Endothelial cell of umbilical vein (primary cell): ENCODE measurements around the gene KRTAP4-8. TPM values are rescaled to one million over a fixed set of nuclear protein-coding genes. Genes with fewer than 3 reads are reported as not detected.

Source experiments
- BruUV-seq: library from RNA; stranded (reverse); fragments of 400-500 nt; replicated peaks from 2 replicates; lab custom pipeline; 2021; lab: Mats Ljungman, UMichigan
- CTCF ChIA-PET: fragments of 300-600, 350-600 bp; sonication (Branson Sonifier 250); formaldehyde crosslinking; loops from one replicate; lab custom pipeline; 2021; ENCODE audit warnings: antibody characterized with exemption, inconsistent platforms; lab: Charles Lee
- POLR2A ChIA-PET: fragments of 300-600, 350-600 bp; sonication (Branson Sonifier 250); formaldehyde crosslinking; loops from one replicate; lab custom pipeline; 2021; ENCODE audit warnings: antibody characterized with exemption, inconsistent platforms; lab: Charles Lee
- DNase-seq: peaks from one replicate; pipeline ENCODE4 v3.0.0-alpha.2; 2011; ENCODE audit warnings: low read depth, low spot score
- FAIRE-seq: peaks from 2 replicates; lab custom pipeline; 2011; peaks lifted over from hg19 to GRCh38; lab: Jason Lieb, UNC
- H2AFZ ChIP-seq: 2 replicates; pipeline ENCODE4 v1.6.0; 2012; ENCODE audit warnings: low read depth, low read length, control low read depth, inconsistent platforms
- H3K27ac ChIP-seq: 2 replicates; pipeline ENCODE4 v1.5.1; 2011; ENCODE audit warnings: low read depth, mild to moderate bottlenecking, control low read depth, low read length, moderate library complexity; ENCODE audit not compliant: insufficient read depth
- H3K27me3 ChIP-seq, 2 experiments: 2 replicates each; pipeline versions ENCODE4 v1.6.0 to v1.6.1; 2011; ENCODE audit warnings: low read length in 2 of 2, mixed read lengths in 1 of 2; ENCODE audit not compliant: control insufficient read depth in 2 of 2, insufficient read depth in 2 of 2
- H3K36me3 ChIP-seq, 2 experiments: 2 replicates in 1 of 2; 3 replicates in 1 of 2; pipeline ENCODE4 v1.5.1; 2011; ENCODE audit warnings: low read length in 2 of 2, mild to moderate bottlenecking in 1 of 2, moderate library complexity in 1 of 2; ENCODE audit not compliant: control insufficient read depth in 2 of 2, insufficient read depth in 2 of 2; ENCODE audit errors: extremely low read depth in 1 of 2
- H3K4me1 ChIP-seq: 3 replicates; pipeline ENCODE4 v1.5.1; 2011; ENCODE audit warnings: mild to moderate bottlenecking, low read length; ENCODE audit not compliant: control insufficient read depth, insufficient read depth; ENCODE audit errors: extremely low read depth
- H3K4me2 ChIP-seq: 2 replicates; pipeline ENCODE4 v1.6.1; 2011; ENCODE audit warnings: low read length, control low read depth, mixed read lengths; ENCODE audit not compliant: insufficient read depth
- H3K4me3 ChIP-seq, 3 experiments: fragments of 200-600 bp in 1 of 3; sonication (generic), shearing (Covaris generic) in 1 of 3; replicated peaks in 1 of 3; 2 replicates each; pipeline ENCODE4 v1.5.1; 2011 to 2016; ENCODE audit warnings: control low read depth in 3 of 3, low read length in 3 of 3, mild to moderate bottlenecking in 2 of 3, inconsistent platforms in 1 of 3, low read depth in 1 of 3, moderate library complexity in 1 of 3; ENCODE audit not compliant: insufficient read depth in 1 of 3
- H3K79me2 ChIP-seq: 2 replicates; pipeline ENCODE4 v1.6.0; 2012; ENCODE audit warnings: low read length, inconsistent platforms; ENCODE audit not compliant: control insufficient read depth, insufficient read depth
- H3K9ac ChIP-seq: replicated peaks from 2 replicates; pipeline ENCODE3; 2011; ENCODE audit warnings: low read length, control low read depth; ENCODE audit not compliant: insufficient read depth; ENCODE audit errors: extremely low read depth
- H3K9me1 ChIP-seq: replicated peaks from 3 replicates; pipeline ENCODE4 v1.6.0; 2011; ENCODE audit warnings: mild to moderate bottlenecking, low read length; ENCODE audit not compliant: control insufficient read depth, insufficient read depth; ENCODE audit errors: extremely low read depth
- H3K9me3 ChIP-seq: replicated peaks from 2 replicates; pipeline ENCODE4 v1.5.1; 2012; ENCODE audit warnings: low read length, inconsistent platforms; ENCODE audit not compliant: control insufficient read depth, insufficient read depth
- H4K20me1 ChIP-seq: replicated peaks from 2 replicates; pipeline ENCODE3; 2011; ENCODE audit warnings: mild to moderate bottlenecking, low read length; ENCODE audit not compliant: control insufficient read depth, insufficient read depth; ENCODE audit errors: extremely low read depth
- CTCF ChIP-seq, 2 donors: IDR thresholded peaks; 1 replicate in 1 of 2; 2 replicates in 1 of 2; pipeline ENCODE4 v1.5.1; 2011; ENCODE audit warnings: low read length in 2 of 2, mild to moderate bottlenecking in 2 of 2, moderate library complexity in 2 of 2, control low read depth in 1 of 2, inconsistent platforms in 1 of 2, low read depth in 1 of 2; ENCODE audit not compliant: insufficient read depth in 1 of 2; ENCODE audit errors: extremely low read depth in 1 of 2
- JUN ChIP-seq: IDR thresholded peaks from 2 replicates; pipeline ENCODE4 v1.6.1; 2011; ENCODE audit warnings: borderline replicate concordance, low read depth; ENCODE audit not compliant: insufficient read length, insufficient read depth
- MYC ChIP-seq: IDR thresholded peaks from one replicate; pipeline ENCODE4 v1.6.1; 2011; ENCODE audit warnings: mild to moderate bottlenecking, low read depth, low read length
- POLR2A ChIP-seq: IDR thresholded peaks from 2 replicates; pipeline ENCODE4 v1.6.1; 2012; ENCODE audit warnings: low read depth, mild to moderate bottlenecking, control low read depth, low read length
- dilution Hi-C: fragments of 300-500 bp; cut with MboI; formaldehyde crosslinking; loops from one replicate; pipeline ENCODE4 v1.15.0; 2019; ENCODE audit warnings: low sequenced_read_pairs; ENCODE audit not compliant: extremely low pct_ligation_motif_present
- intact Hi-C: fragments of 100-400 bp; cut with micrococcal nuclease; formaldehyde crosslinking; loops from one replicate; pipeline ENCODE4 v1.10.0; 2022
- polyA plus RNA-seq, 4 experiments: library from polyadenylated mRNA; depleted of rRNA in 3 of 4; stranded (reverse) in 3 of 4; unstranded in 1 of 4; fragments of >200 nt; gene quantifications; 2 replicates each; pipeline versions ENCODE4 v1.2.1 to v1.2.3, GENCODE V29; 2011 to 2012; ENCODE audit warnings: missing spikeins in 1 of 4
- total RNA-seq: library from RNA; stranded (reverse); gene quantifications from 2 replicates; pipeline ENCODE4 v1.2.3, GENCODE V29; 2021
- TF ChIP-seq, protein P1 (sequence below): IDR thresholded peaks from 2 replicates; pipeline ENCODE4 v1.6.1; 2011; ENCODE audit not compliant: insufficient read depth, insufficient read length

Gene KRTAP4-8
- total and polyA plus RNA-seq, 2 donors (not counting 3 experiments of a cell fraction or from before 2014, with no cell fraction given) = not detected

DNA sequence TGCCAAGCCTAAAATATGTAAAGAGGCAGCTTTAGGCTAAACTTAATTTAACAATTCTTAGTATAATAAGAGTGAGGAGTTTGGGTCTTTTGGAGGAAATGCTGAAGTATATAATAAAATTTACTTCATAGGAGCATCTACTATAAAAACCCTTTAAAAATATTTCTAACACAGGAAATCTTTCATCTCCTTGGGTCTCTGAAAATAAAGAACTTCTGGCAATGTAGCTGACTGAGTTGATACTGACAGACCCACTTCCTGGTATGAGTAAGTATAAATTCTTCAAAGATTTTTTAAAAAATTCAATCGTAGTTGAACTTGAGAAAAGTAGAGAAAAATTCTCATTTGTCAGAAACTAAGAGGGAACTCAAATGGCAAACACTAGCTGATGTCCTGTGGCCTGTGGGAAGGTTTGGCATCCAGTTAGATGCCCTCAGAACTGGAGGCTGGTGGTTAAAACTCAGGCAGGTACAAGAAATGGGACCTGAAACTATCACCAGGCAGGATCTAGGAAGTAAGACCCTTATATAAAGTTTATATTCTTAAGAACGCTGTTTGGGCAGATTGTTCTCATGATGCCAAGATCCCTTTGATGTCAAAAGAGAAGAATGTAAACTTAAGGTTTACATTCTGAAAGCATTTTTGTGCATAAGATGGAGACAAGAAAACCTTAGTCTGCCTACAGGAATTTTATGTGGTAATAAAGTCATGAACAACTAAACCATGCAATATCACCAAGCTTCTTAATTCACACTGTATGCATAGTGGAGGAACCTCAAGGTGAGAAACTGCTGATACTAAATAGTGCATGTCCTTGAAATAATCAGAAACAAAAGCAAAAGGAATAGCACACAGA, 36.2 kb upstream of the KRTAP4-8 start:
- Histone ChIP-seq H3K9me3 (no peaks in the 10 kb centered on the region), H3K79me2 (no peaks in the 10 kb centered on the region), H3K4me1 (no peaks in the 10 kb centered on the region), H3K27ac (no peak overlapping the region), H4K20me1 (no peaks in the 10 kb centered on the region), H3K9ac (no peak overlapping the region), H3K36me3 (no peaks in the 10 kb centered on the region), H3K27me3 (peaks cover 0 to 3% of the 10 kb centered on the region in 2 experiments), H3K9me1 (no peaks in the 10 kb centered on the region), H3K4me3 (no peak overlapping the region), H2AFZ (no peak overlapping the region), H3K4me2 (no peak overlapping the region)
- FAIRE-seq (no peak), DNase-seq (no peak)
- CTCF ChIA-PET = interaction anchor here (0.7 kb wide), 1 partner anchor 21 kb away, joined by 3 read pairs; no protein-coding TSS in a partner anchor
- TF ChIP-seq, protein P1, sequence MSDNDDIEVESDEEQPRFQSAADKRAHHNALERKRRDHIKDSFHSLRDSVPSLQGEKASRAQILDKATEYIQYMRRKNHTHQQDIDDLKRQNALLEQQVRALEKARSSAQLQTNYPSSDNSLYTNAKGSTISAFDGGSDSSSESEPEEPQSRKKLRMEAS = no peak
- TF ChIP-seq MYC (no peak), CTCF (IDR thresholded peaks at IDR 0.05; ENCODE audit: extremely low read depth in 1 of 2, insufficient read depth in 1 of 2, low read depth in 1 of 2, low read length in 2 of 2) (no peak), JUN (no peak), POLR2A (no peak)
- dilution Hi-C loops = no loop called here
- POLR2A ChIA-PET = no interaction called here
- intact Hi-C loops = no loop called here
- BruUV-seq = no TSS peak
